ENCODE data around the gene WDR5. TPM values are rescaled to one million over a fixed set of nuclear protein-coding genes. Genes with fewer than 3 reads are reported as not detected.

WDR5 gene
- total and polyA plus RNA-seq, 7 experiments from 2014 or later, result 13.8 to 42.3 (median 20.2) TPM

DNA sequence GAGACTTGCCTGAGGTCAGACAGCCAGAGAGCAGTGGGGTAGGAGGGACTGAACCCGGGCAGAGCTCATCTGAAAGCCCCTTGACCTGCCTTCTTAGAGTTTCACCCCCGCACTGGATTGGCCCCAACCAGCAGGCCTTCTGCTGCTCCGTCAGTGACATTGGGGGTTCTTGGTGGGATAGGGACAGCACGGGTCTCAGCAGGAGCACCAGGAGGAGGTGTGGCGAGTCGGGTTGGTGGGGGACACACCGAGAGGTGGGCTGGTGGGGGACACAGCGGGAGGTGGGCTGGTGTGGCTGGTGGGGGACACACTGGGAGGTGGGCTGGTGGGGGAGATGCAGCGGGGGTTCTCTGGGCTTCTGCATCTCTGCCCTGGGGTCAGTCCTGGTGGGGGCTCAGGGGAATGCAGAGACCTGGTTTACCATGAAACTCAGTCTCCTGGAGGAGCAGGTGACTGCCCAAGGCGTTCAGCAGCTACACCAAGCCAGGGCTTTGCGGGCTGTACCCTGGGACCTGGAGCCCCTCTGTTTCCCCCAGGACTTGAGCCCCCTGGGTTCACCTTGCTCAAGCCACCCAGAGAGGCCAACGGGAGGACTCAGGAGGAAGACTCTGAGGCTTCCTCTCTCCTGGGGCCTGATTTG is 56.5 kb downstream of the WDR5 start:
- Histone ChIP-seq H3K4me1 (ENCODE audit: control insufficient read depth in 2 of 2, insufficient read depth in 2 of 2, low read length in 2 of 2) (peaks cover 0 to 10% of the 10 kb centered on the region in 2 donors), H3K4me3 (ENCODE audit: low read length) (no peak overlapping the region), H3K27ac (ENCODE audit: low read depth, low read length) (no peak overlapping the region), H3K36me3 (ENCODE audit: control insufficient read depth in 2 of 3, insufficient read depth in 3 of 3, low read length in 3 of 3) (no peaks in the 10 kb centered on the region), H3K27me3 (ENCODE audit: control insufficient read depth in 2 of 2, insufficient read depth in 2 of 2, low read length in 2 of 2) (no peaks in the 10 kb centered on the region), H3K9me3 (ENCODE audit: control insufficient read depth in 2 of 3, low read length in 3 of 3) (no peaks in the 10 kb centered on the region)
- ChIA-PET CTCF (no interaction called here), POLR2A (no interaction called here)
- Mint-ChIP-seq H3K27me3 (peaks cover 0 to 5% (median 0%) of the 10 kb centered on the region in 5 donors), H3K9me3 (no peaks in the 10 kb centered on the region), H3K4me1 (peaks cover 8 to 24% (median 19%) of the 10 kb centered on the region in 7 donors), H3K36me3 (no peaks in the 10 kb centered on the region), H3K4me3 (no peak overlapping the region), H3K27ac (peak overlapping the region in 2 of 9 donors; percentile 13 to 85)
- DNase-seq (no peak), ATAC-seq (no peak)
- intact Hi-C loops (cut with micrococcal nuclease), result no loop called here

DNA sequence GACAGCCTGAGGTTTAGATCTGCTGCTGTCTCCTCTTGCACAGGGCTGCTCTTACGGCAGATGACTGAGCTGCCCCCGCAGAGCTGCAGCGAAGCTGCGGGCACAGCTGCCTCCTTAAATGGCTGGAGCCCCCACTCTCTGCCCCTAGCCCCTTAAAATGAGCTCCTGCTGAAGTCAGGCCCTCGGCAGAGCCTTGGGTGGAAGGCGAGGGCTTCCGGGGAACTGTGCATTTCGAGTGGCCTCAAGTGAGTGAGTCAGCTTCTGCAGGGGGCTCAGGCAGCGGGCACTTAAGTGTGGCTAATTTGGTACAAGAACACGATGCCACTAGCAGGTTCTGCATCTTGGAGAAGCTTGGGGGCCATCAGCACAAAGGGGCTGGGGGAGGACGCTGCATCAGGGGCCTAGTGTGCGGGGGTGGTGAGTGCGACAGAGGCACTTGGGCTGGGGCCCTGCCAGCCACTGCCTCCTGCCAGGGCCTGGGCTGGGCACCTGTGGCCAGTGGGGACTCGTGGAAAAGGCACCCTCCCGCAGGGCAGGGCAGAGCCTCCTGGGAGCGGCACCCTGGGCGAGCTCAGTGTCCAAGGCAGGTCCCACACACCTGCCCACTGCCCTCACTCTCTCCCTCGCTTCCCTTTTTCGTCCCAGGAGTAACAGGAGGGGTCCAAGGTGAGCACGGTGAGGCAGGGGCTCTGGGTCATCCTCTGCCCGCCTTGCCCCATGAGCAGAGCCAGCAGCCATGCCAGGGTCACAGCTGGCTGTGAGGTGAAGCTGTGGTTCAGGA is 57.3 kb downstream of the WDR5 start:
- Histone ChIP-seq H3K9me3 (ENCODE audit: control insufficient read depth in 2 of 3, low read length in 3 of 3) (no peaks in the 10 kb centered on the region), H3K4me1 (ENCODE audit: control insufficient read depth in 2 of 2, insufficient read depth in 2 of 2, low read length in 2 of 2) (peaks cover 0 to 10% of the 10 kb centered on the region in 2 donors), H3K27me3 (ENCODE audit: control insufficient read depth in 2 of 2, insufficient read depth in 2 of 2, low read length in 2 of 2) (no peaks in the 10 kb centered on the region), H3K4me3 (ENCODE audit: low read length) (no peak overlapping the region), H3K36me3 (ENCODE audit: control insufficient read depth in 2 of 3, insufficient read depth in 3 of 3, low read length in 3 of 3) (no peaks in the 10 kb centered on the region), H3K27ac (ENCODE audit: low read depth, low read length) (no peak overlapping the region)
- ATAC-seq (no peak), DNase-seq (no peak)
- Mint-ChIP-seq H3K27ac (no peak overlapping the region), H3K27me3 (peaks cover 0 to 5% (median 0%) of the 10 kb centered on the region in 5 donors), H3K4me1 (peaks cover 8 to 24% (median 19%) of the 10 kb centered on the region in 7 donors), H3K4me3 (no peak overlapping the region), H3K9me3 (peaks cover 0 to 4% (median 0%) of the 10 kb centered on the region in 11 donors), H3K36me3 (no peaks in the 10 kb centered on the region)
- ChIA-PET POLR2A (no interaction called here), CTCF (interaction anchor here (0.5 kb wide), 1 partner anchor 543 kb away, joined by 5 read pairs; no protein-coding TSS in a partner anchor)
- intact Hi-C loops (cut with micrococcal nuclease), result no loop called here

DNA sequence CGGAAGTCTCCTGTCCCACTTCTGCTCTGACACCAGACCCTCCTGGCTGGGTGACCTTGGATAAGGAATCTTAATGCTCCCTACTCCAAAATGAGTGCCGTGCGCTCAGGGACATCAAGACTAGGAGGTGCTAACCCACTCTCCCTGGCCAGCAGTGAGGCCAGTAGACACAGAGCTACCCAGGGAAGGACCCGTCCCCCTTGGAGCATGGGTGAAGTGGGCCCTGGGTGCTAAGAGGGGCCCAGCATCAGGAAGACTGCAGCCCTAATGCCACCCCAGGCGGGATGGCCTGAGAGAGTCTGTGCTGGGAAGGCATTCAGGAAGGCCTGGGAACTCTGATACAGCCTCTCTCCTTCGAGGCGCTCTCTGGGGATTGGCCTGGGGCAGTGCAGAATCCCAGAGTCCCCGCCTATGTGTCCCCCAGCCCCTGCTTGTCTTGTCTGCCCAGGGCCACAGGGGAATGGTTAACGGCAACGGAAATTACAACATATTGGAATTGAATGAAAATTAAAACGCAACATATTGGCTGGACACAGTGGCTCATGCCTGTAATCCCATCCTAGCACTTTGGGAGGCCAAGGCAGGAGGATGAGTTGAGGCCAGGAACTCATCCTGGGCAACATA is 58.1 kb downstream of the WDR5 start:
- peaks cover 0 to 4% (median 0%) of the 10 kb centered on the region in 11 donors for H3K9me3 Mint-ChIP-seq
- CTCF ChIA-PET, result no interaction called here
- peaks cover 11 to 24% (median 19%) of the 10 kb centered on the region in 7 donors for H3K4me1 Mint-ChIP-seq
- H3K4me1 ChIP-seq (ENCODE audit: control insufficient read depth in 2 of 2, insufficient read depth in 2 of 2, low read length in 2 of 2), result peaks cover 5 to 10% of the 10 kb centered on the region in 2 donors
- DNase-seq (no peak), ATAC-seq (no peak)
- H3K4me3 ChIP-seq (ENCODE audit: low read length), result no peak overlapping the region
- H3K9me3 ChIP-seq (ENCODE audit: control insufficient read depth in 2 of 3, low read length in 3 of 3), result no peaks in the 10 kb centered on the region
- H3K36me3 ChIP-seq (ENCODE audit: control insufficient read depth in 2 of 3, insufficient read depth in 3 of 3, low read length in 3 of 3), result no peaks in the 10 kb centered on the region
- H3K27ac ChIP-seq (ENCODE audit: low read depth, low read length), result no peak overlapping the region
- H3K36me3 Mint-ChIP-seq, result no peaks in the 10 kb centered on the region
- no peak overlapping the region for H3K4me3 Mint-ChIP-seq
- H3K27me3 ChIP-seq (ENCODE audit: control insufficient read depth in 2 of 2, insufficient read depth in 2 of 2, low read length in 2 of 2), result no peaks in the 10 kb centered on the region
- H3K27me3 Mint-ChIP-seq, result peaks cover 0 to 7% (median 0%) of the 10 kb centered on the region in 5 donors
- intact Hi-C loops (cut with micrococcal nuclease), result no loop called here
- POLR2A ChIA-PET, result no interaction called here
- H3K27ac Mint-ChIP-seq, result no peak overlapping the region

DNA sequence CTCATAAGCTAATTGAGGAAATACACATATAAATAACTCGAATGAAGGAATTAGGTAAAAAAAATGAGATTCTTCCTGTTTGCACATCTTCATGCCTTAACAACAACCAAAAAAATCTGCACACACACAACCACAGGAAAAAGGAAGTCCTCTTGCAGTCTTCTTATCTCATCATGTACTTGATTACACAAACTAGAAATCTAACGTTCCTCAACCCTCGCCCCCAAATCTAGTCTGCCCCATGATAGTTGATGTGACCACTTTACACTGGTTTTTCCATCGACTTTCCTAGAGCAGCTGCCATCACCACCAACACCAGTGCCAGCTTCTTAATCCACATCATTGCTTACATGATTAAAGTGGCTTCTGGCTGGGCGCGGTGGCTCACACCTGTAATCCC is 59.7 kb downstream of the WDR5 start:
- no peaks in the 10 kb centered on the region for H3K9me3 ChIP-seq (ENCODE audit: control insufficient read depth in 2 of 3, low read length in 3 of 3)
- no peak overlapping the region for H3K4me3 ChIP-seq (ENCODE audit: low read length)
- ChIA-PET POLR2A (interaction anchor here (0.7 to 1.4 kb wide), 3 partner anchors 10 to 31 kb away, joined by 3 to 8 read pairs (median 4); no protein-coding TSS in a partner anchor), CTCF (interaction anchor here (0.6 to 1.1 kb wide), 3 partner anchors 26 to 263 kb away, joined by 3 to 4 read pairs (median 4); no protein-coding TSS in a partner anchor)
- Mint-ChIP-seq H3K4me3 (peak overlapping the region; percentile 3 to 69 (median 52)), H3K9me3 (peaks cover 0 to 4% (median 0%) of the 10 kb centered on the region in 11 donors), H3K27ac (peak overlapping the region in 8 of 9 donors; percentile 2 to 75 (median 34)), H3K4me1 (peaks cover 11 to 24% (median 19%) of the 10 kb centered on the region in 7 donors), H3K36me3 (no peaks in the 10 kb centered on the region), H3K27me3 (peaks cover 0 to 5% (median 0%) of the 10 kb centered on the region in 5 donors)
- intact Hi-C loops (cut with micrococcal nuclease), result no loop called here
- no peak overlapping the region for H3K27ac ChIP-seq (ENCODE audit: low read depth, low read length)
- peaks cover 5 to 10% of the 10 kb centered on the region in 2 donors for H3K4me1 ChIP-seq (ENCODE audit: control insufficient read depth in 2 of 2, insufficient read depth in 2 of 2, low read length in 2 of 2)
- H3K27me3 ChIP-seq (ENCODE audit: control insufficient read depth in 2 of 2, insufficient read depth in 2 of 2, low read length in 2 of 2), result no peaks in the 10 kb centered on the region
- H3K36me3 ChIP-seq (ENCODE audit: control insufficient read depth in 2 of 3, insufficient read depth in 3 of 3, low read length in 3 of 3), result no peaks in the 10 kb centered on the region
- peak; percentile 50 for ATAC-seq
- peak in 4 of 9 donors; percentile 10 to 41 (median 40) for DNase-seq

DNA sequence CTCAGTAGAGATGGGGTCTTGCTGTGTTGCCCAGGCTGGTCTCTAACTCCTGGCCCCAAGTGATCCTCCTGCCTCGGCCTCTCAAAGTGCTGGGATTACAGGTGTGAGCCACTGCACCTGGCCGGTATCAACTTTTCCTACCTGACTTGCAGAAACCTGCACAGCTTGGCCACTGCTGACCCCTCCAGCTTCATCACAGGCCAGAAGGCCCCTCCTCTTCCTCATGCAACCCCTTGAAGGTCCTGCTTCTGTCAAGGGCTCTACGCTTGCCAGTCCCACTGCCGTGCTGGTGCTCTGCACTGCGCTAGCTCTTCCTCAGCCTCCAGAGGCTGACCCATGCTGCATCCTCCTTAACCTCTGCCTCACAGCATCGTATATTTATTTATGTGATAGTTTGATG is 61.0 kb downstream of the WDR5 start:
- peaks cover 11 to 24% (median 19%) of the 10 kb centered on the region in 7 donors for H3K4me1 Mint-ChIP-seq
- no peaks in the 10 kb centered on the region for H3K36me3 Mint-ChIP-seq
- H3K9me3 Mint-ChIP-seq, result peaks cover 0 to 7% (median 0%) of the 10 kb centered on the region in 11 donors
- H3K4me3 ChIP-seq (ENCODE audit: low read length), result no peak overlapping the region
- no peaks in the 10 kb centered on the region for H3K9me3 ChIP-seq (ENCODE audit: control insufficient read depth in 2 of 3, low read length in 3 of 3)
- H3K27ac ChIP-seq (ENCODE audit: low read depth, low read length), result no peak overlapping the region
- ATAC-seq, result no peak
- no peaks in the 10 kb centered on the region for H3K27me3 ChIP-seq (ENCODE audit: control insufficient read depth in 2 of 2, insufficient read depth in 2 of 2, low read length in 2 of 2)
- intact Hi-C loops (cut with micrococcal nuclease), result no loop called here
- ChIA-PET CTCF (no interaction called here), POLR2A (no interaction called here)
- peak overlapping the region in 1 of 9 donors; percentile 78 for H3K27ac Mint-ChIP-seq
- H3K4me1 ChIP-seq (ENCODE audit: control insufficient read depth in 2 of 2, insufficient read depth in 2 of 2, low read length in 2 of 2), result peaks cover 5 to 10% of the 10 kb centered on the region in 2 donors
- peaks cover 0 to 5% (median 0%) of the 10 kb centered on the region in 5 donors for H3K27me3 Mint-ChIP-seq
- no peaks in the 10 kb centered on the region for H3K36me3 ChIP-seq (ENCODE audit: control insufficient read depth in 2 of 3, insufficient read depth in 3 of 3, low read length in 3 of 3)
- peak overlapping the region in 3 of 10 donors; percentile 14 to 51 (median 22) for H3K4me3 Mint-ChIP-seq
- no peak for DNase-seq

DNA sequence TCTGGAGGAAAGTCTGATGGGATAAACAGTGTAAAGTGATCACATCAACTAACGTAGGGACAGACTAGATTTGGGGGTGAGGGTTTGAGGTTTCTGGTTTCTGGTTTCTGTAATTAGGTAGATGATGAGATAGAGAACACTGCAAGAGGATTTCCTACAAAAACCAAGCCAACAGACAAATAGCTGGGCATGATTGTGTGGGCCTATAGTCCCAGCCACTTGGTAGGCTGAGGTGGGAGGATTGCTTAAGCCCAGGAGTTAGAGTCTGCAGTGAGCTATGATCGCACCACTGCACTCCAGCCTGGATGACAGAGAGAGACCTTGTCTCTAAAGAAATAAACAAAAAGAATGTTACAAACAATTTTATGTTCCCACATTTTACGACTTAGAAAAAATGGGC is 62.9 kb downstream of the WDR5 start:
- Mint-ChIP-seq H3K27ac (peak overlapping the region in 1 of 9 donors; percentile 6), H3K4me1 (peaks cover 7 to 24% (median 18%) of the 10 kb centered on the region in 7 donors), H3K9me3 (peaks cover 0 to 20% (median 0%) of the 10 kb centered on the region in 11 donors), H3K36me3 (no peaks in the 10 kb centered on the region), H3K4me3 (no peak overlapping the region), H3K27me3 (peaks cover 0 to 16% (median 0%) of the 10 kb centered on the region in 5 donors)
- no peak for ATAC-seq
- ChIA-PET CTCF (no interaction called here), POLR2A (interaction anchor here (0.6 kb wide), 1 partner anchor 132 kb away, joined by 4 read pairs; no protein-coding TSS in a partner anchor)
- no peaks in the 10 kb centered on the region for H3K36me3 ChIP-seq (ENCODE audit: control insufficient read depth in 2 of 3, insufficient read depth in 3 of 3, low read length in 3 of 3)
- intact Hi-C loops (cut with micrococcal nuclease), result no loop called here
- H3K9me3 ChIP-seq (ENCODE audit: control insufficient read depth in 2 of 3, low read length in 3 of 3), result no peaks in the 10 kb centered on the region
- no peaks in the 10 kb centered on the region for H3K27me3 ChIP-seq (ENCODE audit: control insufficient read depth in 2 of 2, insufficient read depth in 2 of 2, low read length in 2 of 2)
- no peak overlapping the region for H3K27ac ChIP-seq (ENCODE audit: low read depth, low read length)
- DNase-seq, result no peak
- peaks cover 5 to 10% of the 10 kb centered on the region in 2 donors for H3K4me1 ChIP-seq (ENCODE audit: control insufficient read depth in 2 of 2, insufficient read depth in 2 of 2, low read length in 2 of 2)
- no peak overlapping the region for H3K4me3 ChIP-seq (ENCODE audit: low read length)

Data from naive thymus-derived CD4-positive, alpha-beta T cell (primary cell).